GM19372 (cell line): ENCODE data around the gene TPK1.
A peak's percentile ranks its signal among the peaks of the same experiment; 100 is the strongest.
"Not testable (repeated sequence)": the region's sequence is repeated elsewhere in the genome, so short reads cannot be mapped to it uniquely, and the experiment has no call there.

Experiments used
- ATAC-seq: cut with Tn5 transposase; IDR thresholded peaks from one replicate; pipeline ENCODE4 v1.9.1; 2021; ENCODE audit warnings: mild to moderate bottlenecking, low read depth, moderate library complexity; ENCODE audit not compliant: unreplicated experiment

The TPK1 gene

DNA sequence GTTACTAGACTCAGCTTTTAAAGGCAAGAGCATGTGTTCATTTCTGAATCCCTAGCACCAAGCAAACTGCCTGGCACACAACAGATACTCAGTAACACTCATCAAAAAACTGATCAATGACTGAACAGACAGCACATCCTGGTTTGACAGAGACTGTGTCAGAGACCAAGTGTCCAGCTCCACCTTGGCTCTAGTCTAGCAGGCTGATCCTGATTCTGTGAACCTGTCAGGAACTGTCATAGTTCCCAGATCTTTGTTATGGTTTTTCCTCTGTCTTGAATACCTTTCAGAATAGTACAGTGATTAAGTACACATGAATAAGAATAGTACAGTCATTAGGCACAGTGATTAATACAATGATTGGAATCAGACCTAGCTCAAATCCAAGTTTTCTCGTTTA lies 53.0 kb downstream of the TPK1 start:
- no peak for ATAC-seq

DNA sequence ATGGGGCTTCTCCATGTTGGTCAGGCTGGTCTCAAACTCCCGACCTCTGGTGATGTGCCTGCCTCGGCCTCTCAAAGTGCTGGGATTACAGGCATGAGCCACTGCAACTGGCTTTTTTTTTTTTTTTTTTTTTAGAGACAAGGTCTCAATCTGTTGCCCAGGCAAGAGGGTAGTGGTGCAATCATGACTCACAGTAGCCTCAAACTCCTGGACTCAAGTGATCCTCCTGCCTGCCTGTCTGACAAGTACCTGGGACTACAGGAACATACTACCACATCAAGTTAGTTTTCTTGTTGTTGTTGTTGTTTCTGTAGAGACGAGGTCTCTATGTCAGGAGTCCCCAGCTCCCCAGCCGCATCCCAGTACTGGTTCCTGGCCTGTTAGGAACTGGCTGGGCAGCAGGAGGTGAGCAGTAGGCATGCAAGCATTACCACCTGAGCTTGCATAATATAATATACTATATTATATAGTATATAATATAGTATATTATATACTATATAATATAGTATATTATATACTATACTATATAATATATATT lies 55.7 kb downstream of the TPK1 start:
- ATAC-seq: no peak

DNA sequence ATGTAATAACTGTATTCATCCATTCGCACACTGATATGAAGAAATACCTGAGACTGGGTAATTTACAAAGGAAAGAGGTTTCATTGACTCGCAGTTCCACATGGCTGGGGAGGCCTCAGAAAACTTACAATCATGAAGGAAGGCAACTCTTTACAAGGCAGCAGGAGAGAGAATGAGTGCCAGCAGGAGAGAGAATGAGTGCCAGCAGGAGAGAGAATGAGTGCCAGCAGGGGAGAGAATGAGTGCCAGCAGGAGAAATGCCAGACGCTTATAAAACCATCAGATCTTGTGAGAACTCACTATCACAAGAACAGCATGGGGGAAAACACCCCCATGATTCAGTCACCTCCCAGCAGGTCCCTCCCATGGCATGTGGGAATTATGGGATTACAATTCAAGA lies 58.0 kb downstream of the TPK1 start:
- not testable (repeated sequence) for ATAC-seq

DNA sequence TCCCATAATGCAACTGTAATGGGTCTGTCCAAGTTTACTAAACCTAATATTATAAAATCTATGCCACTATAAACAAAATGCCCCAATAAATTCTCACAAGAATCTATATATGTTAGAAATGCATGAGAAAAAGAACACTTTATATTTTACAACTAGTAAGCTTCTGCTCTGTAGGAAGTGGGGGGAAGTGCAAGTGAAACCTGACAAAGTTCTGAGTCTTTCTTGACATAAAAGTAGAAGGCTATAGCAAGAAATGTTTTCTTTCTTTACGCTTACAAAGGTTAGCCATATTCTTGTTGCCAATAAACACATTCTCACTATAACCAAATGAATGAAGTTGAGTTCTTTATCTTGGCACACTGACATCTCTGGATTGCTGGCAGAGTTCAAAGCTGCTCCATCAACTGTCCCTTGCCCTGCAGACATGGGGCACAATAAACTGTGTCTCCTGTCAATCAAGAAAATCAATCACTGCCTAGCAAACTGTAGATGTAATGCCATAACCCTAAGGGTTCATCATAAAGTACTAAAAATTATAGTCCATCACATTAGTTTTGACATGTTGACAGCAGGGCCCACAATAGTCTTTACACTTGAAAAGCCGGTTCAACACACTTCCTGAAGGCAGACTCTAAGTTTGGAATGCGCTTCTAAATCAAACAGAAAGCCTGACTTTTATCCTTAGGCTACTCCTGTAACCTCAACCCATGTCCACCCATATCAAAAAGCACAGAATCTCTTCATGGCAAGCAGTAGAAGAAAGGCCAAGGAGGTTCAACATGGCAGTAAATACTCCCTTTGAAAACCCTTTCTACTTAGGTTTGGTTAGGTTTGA lies 58.6 kb downstream of the TPK1 start:
- no peak for ATAC-seq

DNA sequence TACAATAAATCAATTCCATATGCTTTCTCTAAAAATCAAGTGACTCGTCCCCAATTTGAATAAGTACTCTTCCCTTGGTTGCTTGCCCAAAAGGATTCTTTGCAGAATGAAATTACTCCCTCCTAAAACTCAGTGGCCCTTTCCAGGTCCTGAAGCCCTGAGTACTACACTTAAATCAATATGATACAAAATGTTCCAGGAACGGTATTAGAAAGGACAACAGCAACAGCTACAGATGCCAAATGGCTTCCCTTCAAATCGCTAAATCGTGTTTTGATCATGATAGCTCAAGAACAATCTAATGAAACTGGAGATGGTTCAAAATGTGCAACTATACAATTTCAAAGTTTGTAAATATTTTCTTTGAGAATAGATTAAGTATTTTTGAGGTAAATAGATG lies 59.4 kb downstream of the TPK1 start:
- ATAC-seq: no peak

DNA sequence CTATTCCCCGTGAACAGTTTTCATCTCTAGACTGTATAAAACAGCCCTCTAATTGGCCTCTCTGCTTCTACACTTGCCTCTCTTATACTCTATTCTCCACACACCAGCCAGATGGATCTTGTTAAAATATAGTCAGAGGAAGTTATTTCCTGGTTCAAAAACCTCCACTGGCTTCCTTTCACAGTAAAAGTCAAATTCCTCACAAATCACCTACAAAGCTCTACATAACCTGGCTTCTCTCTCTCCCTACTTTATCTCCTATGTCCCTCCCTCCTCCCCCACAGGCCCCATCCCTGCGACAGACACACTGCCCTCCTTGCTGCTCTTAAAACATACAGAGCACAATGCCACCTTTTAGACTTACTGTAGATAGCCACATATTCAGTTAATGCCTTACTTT lies 60.1 kb downstream of the TPK1 start:
- ATAC-seq: no peak

DNA sequence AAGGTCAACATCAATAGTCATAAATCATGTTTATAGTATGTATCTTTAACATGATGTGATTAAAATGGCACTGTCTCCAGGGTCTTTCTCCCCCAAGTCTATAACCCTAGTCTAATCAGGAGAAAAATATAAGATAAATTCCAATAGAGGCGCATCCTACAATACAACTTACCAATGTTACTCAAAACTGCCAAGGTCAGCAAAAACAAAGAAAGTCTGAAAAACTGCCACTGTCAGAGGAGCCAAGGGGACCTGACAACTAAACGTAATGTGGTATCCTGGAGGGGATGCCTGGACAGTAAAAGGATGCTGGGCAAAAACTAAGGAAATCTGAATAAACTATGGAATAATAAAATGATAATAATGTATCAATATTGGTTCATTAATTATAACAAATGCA lies 63.9 kb downstream of the TPK1 start:
- ATAC-seq: no peak

DNA sequence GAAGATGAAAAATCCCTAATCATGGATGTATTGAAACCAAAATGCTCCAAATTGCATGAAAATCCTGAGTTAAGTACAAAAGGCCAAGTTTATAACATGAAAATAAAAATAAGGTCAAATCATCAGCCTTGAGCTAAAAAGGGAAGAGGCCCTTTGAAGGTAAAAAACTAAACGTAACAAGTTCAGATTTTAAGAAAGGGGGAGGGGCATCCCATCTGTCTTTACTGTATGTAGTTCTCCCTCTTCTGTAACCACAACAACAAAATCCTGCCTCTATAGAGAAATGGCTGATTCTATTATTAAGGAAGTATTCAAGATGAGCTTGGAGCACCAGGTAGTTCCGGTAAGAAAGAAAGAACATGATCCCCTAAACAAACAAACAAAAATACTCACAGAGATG lies 64.7 kb downstream of the TPK1 start:
- no peak for ATAC-seq

DNA sequence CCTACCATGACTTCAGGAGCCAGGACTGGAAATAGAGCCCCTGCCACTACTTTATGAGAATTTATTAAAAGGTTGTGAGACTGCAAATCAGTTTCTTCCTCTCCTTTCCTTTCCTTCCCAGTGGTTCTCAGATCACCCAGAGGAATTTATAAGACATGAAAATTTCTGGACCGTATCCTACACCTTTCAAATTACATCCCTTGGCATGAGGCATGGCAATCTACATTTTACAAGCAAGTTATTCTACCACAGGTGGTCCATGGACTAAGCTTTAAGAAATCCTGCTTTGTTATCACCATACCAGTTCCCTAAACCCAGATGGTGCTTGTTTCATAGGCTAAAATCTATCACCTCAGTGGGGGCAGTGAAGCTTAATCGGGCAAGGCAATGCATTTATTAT lies 66.5 kb downstream of the TPK1 start:
- ATAC-seq: no peak

DNA sequence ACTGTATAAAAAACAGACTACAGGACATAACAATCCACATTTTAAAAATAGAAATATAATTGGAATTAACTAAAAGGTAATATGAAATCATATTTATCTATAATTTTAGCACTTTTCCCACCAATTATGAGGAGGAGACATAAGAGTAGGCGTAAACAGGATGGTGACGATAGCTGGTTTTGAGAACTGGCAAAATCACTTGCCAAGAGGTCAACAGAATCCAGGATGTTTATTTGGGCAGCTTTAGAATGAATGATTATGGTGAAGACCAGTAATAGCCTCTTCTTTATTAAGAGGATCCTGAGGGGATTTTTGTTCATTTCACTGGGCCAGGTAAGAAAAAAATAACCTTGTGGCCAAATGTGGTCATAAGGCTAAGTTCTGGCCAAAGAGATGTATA lies 67.2 kb downstream of the TPK1 start:
- no peak for ATAC-seq

DNA sequence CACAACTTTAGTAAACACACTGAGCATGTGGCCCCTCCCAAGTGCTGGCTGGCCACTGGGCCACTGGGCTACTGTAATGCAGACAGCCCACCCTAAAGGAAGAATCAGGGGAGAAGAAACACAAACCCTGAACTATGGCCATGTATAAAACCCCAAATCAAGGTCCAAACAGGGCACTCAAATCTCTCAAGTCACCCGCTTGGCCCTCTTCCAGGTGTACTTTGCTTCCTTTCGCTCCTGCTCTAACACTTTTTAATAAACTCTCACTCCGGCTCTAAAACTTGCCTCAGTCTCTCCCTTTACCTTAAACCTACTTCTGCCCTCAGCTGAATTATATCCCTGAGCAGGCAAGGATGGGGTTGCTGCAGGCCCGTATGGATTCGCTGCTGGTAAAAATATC lies 72.6 kb downstream of the TPK1 start:
- no peak for ATAC-seq

DNA sequence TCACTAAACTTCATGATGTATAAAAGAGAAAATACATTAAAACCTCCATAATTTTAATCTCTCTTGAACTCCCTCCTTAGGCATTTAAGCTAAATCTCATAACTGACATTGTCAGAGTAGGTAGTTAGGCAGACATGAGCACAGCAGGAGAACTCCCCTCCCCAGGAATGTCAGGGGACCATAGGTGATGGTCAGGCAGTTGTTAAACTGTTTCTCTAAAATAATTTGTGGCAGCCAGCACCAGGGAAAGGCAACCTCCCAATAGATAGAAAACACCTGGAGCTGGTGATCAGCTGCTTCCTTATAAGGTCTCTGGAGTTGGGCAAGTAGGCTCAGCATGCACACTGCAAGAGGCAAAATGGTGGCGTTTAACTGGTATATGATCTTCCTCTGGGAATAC lies 73.0 kb downstream of the TPK1 start:
- no peak for ATAC-seq

DNA sequence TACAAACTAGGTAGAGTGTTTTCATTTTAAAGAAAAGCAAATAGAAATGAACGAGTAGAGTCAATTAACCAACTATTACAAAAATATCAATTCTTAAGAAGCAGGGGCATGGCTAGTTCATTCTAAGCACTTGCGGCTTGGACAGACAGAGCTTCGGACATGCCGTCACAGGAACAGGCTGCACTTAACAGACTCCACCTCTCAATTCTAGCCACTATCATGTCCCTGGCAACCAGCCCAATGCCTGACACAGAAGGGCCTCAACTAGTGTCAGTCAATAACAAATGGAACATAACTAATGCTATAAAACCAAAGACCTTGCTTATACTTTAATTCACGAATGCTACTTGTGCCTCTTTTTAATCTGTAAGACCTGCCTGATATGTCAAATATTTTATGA lies 74.4 kb downstream of the TPK1 start:
- no peak for ATAC-seq

DNA sequence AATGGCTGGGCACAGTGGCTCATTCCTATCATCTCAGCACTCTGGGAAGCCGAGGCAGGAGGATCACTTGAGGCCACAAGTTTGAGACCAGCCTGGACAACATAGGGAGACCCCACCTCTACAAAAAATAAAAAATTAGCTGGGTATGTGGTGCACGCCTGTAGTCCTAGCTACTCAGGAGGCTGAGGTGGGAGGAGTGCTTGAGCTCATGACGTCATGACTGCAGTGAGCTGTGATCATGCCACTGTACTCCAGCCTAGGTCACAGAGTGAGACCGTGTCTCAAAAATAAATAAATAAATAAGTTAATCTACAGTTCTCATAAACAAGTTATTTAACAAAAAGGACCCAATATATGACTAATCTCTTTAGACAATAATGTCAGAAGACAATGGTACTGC lies 76.2 kb downstream of the TPK1 start:
- ATAC-seq: no peak

DNA sequence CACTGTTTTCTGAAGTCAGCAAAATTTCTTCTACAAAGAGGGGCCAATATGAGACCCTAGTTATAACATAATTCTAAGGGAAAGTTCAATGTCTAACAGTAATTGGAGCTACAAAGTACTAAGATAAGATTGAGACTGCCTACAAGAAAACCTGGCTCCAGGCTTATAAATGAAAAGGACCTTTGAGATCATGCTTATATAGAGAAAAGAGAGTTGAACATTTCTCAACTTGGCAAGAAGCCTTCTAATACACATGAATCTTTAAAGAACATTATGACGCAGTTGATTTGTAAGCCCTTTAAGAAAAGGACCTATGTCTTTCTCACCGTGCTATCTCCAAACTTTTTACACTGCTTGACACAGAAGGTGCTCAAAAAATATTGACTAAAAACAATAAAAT lies 87.9 kb downstream of the TPK1 start:
- ATAC-seq: no peak

DNA sequence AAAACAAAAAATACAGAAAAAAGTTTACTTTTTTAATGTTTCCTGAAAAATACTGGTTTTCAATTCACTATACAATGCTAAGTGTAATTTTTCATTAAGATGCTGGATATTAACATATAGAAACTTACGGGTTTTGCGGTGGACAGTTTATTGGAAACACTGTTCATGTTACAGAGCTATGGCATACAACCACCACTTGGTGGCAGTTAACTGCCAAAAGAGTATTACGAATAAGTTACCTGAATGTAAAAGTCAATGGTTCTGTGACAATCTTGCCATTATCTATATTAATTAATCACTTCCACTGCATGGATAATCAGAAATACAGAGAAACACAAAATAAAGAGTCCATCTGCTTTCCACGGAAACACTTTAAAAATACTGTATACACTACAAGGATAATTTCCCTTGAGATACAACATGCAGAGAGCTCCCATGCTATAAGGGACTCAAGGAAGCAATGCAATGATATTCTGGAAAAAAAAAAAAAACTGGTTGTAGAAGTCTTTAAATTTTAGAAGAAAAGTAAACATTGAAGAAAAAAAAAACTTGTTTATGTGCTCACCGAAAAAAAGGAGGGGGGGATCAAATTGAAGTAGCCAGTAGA lies 97.0 kb downstream of the TPK1 start:
- peak; percentile 88 for ATAC-seq

DNA sequence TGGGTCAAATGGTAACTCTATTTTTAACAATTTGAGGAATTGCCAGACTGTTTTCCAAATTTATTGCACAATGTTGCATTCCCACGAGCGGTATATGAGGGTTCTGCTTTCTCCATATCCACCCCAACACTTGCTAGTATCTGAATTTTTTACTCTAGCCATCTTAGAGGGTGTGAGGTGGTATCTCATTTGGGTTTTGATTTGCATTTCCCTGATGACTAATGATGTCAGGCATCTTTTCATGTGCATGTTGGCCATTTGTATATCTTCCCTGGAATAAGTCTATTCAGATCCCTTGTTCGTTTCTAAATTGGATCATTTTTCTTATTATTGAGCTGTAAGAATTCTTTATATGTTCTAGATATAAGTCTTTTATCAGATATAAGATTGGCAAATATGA lies 97.7 kb downstream of the TPK1 start:
- no peak for ATAC-seq

DNA sequence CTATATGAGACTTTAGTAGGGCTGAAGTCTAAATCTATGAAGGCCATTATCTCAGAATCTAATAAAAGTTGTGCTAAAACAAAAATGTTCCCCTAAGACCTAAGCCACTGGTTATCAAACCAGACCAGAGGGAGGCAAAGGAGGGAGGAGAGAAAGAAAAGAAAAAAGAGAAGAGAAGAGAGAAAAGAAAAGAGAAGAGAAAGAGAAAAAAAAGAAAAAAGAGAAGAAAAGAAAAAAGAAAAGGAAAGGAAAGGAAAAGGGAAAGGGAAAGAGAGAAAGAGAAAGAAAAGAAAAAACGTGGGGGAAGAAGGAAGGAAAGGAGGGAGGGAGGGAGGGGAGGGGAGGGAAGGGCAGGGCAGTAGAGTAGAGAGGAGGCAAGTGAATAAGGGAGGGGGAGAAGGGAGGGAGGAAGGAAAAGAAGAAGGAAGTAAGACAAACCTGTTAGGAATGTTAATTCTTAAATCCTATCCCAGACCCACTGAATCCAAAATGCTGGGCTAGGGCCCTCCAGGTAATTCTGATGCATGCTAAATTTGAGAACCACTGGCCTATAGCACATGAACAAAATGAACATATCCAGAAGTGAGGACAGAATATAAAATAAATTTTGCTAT lies 98.9 kb downstream of the TPK1 start:
- no peak for ATAC-seq

DNA sequence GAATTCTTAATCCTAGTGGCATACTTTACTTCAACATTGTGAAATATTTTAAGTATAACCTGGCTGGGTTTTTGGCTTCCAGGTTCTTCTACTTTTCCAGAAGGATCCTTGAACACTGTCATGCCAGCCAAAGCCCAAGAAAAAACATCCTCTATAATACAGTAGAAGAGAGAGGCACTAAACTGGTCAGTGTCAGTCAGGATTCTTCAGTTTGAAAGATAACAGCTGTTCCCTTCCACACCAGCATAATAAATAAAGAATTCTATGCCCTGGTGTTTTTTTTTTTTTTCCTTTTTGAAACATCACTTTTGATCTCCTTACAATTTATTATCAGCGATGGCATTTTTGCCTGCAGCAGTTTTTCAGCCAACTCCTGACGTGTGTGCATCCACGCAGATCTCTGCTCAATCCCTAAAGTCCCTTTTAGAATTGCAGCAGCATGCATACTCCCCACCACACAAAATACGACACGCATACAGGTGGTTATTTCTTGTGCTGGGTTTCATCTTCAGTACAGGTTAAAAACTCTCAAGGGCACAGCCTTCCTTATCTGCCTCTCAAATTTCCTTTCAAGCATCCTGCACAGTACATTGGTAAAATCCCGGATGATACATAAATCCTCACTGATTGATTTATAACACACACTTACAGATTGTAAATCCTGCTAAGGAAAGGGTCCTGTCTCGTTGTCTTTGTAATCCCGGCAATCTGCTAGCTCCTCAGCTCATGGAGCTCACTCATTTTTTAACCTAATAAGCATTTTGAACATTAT lies 100.2 kb downstream of the TPK1 start:
- no peak for ATAC-seq

DNA sequence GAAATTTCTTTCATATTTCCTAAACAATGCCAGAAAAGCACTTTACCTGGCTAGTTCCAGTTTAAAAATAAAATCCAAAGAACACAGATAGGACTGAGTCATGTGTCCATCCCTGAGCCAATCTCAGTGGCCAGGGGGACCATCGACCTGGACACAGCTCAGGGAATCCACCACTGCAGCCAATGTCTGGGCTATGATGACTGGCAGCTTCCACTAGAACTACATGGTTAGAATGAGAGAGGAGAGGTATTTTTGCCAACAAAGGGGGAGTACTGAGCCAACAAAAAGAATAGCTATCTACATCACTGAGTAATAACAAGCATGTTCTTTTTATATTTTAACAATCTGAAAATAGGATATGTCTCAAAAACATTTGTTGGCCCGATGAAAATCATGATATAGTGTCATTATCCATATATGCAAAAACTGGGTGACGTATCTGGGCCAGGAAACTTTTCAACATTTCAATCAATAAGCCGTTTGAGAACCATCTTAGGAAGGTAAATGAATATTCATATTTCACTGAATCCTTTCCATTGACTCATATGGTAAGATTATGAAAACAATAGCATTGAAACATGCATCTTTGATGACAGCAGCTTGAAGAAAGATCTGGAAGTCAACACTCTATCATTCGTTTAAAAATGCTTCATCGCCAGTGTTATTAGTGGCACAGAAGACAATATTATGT lies 104.0 kb downstream of the TPK1 start:
- ATAC-seq: no peak
